Left ventricle myocardium inferior (tissue), 1 donor: ENCODE measurements around the gene GPR157. TPM values are rescaled to one million over a fixed set of nuclear protein-coding genes. Genes with fewer than 3 reads are reported as not detected.
A peak's percentile ranks its signal among the peaks of the same experiment; 100 is the strongest.

Experiments used
- DNase-seq: peaks from one replicate; pipeline ENCODE4 v3.0.0-alpha.2; 2020
- H3K27ac ChIP-seq: fragments of 200-600 bp; replicated peaks from 2 replicates; pipeline ENCODE4 v1.8.0; 2021
- H3K27me3 ChIP-seq: fragments of 200-600 bp; 2 replicates; pipeline ENCODE4 v1.8.0; 2021; ENCODE audit warnings: low read depth
- H3K36me3 ChIP-seq: fragments of 200-600 bp; 2 replicates; pipeline ENCODE4 v1.8.0; 2021
- H3K4me1 ChIP-seq: fragments of 200-600 bp; 2 replicates; pipeline ENCODE4 v1.8.0; 2021
- H3K4me3 ChIP-seq: fragments of 200-600 bp; 2 replicates; pipeline ENCODE4 v1.8.0; 2021; ENCODE audit warnings: mild to moderate bottlenecking, moderate library complexity
- H3K9me3 ChIP-seq: fragments of 200-600 bp; replicated peaks from 2 replicates; pipeline ENCODE4 v1.8.0; 2021
- CTCF ChIP-seq: fragments of 200-600 bp; IDR thresholded peaks from 2 replicates; pipeline ENCODE4 v1.8.0; 2021; ENCODE audit warnings: antibody characterized with exemption, mild to moderate bottlenecking, borderline replicate concordance
- intact Hi-C: fragments of 100-400 bp; cut with micrococcal nuclease; formaldehyde crosslinking; loops from one replicate; pipeline ENCODE4 v1.11.0; 2022
- total RNA-seq: library from RNA; stranded (reverse); fragmentation: NEBNext Ultra II Directional; extraction: Animal tissue kit (Norgen Biotek cat#: 25700); gene quantifications from one replicate; pipeline ENCODE4 v1.2.1, GENCODE V29; 2021
- donor health status: DM: no; HTN: yes; CAD: no; lungs with severe emphysema.

GPR157 gene
- total RNA-seq, 1 donor from 2014 or later, result 48.4 TPM

GRCh38 chr1:9087411-9088125 is 41.3 kb downstream of the GPR157 start:
- H3K4me1 ChIP-seq, result peaks cover 19% of the 10 kb centered on the region
- intact Hi-C loops, result no loop called here
- no peaks in the 10 kb centered on the region for H3K36me3 ChIP-seq
- no peaks in the 10 kb centered on the region for H3K9me3 ChIP-seq
- DNase-seq, result no peak
- TF ChIP-seq CTCF, result no peak
- H3K27ac ChIP-seq, result no peak overlapping the region
- H3K4me3 ChIP-seq, result no peak overlapping the region
- no peaks in the 10 kb centered on the region for H3K27me3 ChIP-seq

DNA sequence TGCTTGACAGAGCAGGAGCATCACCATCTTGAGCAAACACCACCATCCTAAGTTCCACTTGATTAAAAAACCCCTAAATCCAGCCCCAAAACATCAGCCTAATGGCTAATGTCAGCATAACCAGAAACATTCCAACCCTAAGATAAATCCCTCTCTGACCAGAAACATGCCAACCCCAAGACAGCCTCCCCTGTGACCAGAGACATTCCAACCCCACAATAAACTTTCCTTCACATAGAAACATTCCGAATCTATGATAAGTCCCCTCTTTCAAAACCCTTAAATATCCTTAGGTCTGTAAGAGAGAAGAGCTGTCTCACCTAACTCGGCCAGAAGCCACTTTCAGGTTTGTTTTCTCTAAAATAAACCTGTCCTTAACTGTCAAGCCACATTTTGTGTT is 42.1 kb downstream of the GPR157 start:
- intact Hi-C loops, result no loop called here
- H3K9me3 ChIP-seq, result no peaks in the 10 kb centered on the region
- H3K27ac ChIP-seq, result no peak overlapping the region
- H3K27me3 ChIP-seq, result no peaks in the 10 kb centered on the region
- no peak for TF ChIP-seq CTCF
- H3K36me3 ChIP-seq, result no peaks in the 10 kb centered on the region
- no peak for DNase-seq
- peaks cover 19% of the 10 kb centered on the region for H3K4me1 ChIP-seq
- H3K4me3 ChIP-seq, result no peak overlapping the region

- DNase-seq, result no peak
- H3K27ac ChIP-seq, result no peak overlapping the region
- intact Hi-C loops, result no loop called here
These were observed 42.9 kb downstream of the GPR157 start for GRCh38 chr1:9086045-9086444.

DNA sequence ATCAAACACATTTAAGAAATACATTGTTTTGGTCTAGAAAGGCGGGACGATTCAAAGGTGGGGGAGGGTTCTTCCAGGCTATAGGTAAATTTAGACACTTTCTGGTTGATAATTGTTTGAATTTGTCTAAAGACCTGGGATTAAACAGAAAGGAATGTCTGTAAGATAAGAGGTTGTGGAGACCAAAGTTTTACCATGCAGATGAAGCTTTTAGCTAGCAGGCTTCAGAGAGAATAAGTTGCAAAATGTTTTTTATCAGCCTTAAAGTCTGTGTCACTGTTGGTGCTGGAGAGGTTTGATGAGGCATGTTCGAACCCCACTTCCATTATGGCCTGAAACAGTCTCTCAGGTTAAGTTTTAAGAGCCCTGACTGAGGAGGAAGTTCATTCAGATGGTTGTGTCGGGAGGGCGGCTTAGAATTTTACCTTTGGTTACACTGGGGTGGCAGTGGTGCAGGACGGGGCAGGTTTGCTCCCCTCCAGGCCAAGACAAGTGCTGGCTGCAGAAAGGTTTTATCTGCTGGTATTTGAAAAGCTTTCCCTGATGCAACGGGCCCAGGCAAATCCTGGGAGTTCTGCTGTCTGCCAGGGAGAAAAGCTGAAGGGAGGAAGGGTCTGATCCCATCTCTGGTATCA is 43.5 kb downstream of the GPR157 start:
- Histone ChIP-seq H3K27ac (peak overlapping the region; percentile 56), H3K27me3 (no peaks in the 10 kb centered on the region), H3K9me3 (no peaks in the 10 kb centered on the region), H3K4me1 (peaks cover 19% of the 10 kb centered on the region), H3K36me3 (no peaks in the 10 kb centered on the region), H3K4me3 (no peak overlapping the region)
- no peak for DNase-seq
- no peak for TF ChIP-seq CTCF
- intact Hi-C loops, result no loop called here

More at GRCh38 chr1:9086045-9086444, 42.9 kb downstream of the GPR157 start:
- Histone ChIP-seq H3K4me3 (no peak overlapping the region), H3K36me3 (no peaks in the 10 kb centered on the region), H3K27me3 (no peaks in the 10 kb centered on the region), H3K4me1 (peaks cover 19% of the 10 kb centered on the region), H3K9me3 (no peaks in the 10 kb centered on the region)
- TF ChIP-seq CTCF, result no peak

- intact Hi-C loops, result no loop called here
- H3K27ac ChIP-seq, result peak overlapping the region; percentile 56
- no peak for TF ChIP-seq CTCF
- peaks cover 22% of the 10 kb centered on the region for H3K4me1 ChIP-seq
- no peaks in the 10 kb centered on the region for H3K27me3 ChIP-seq
- DNase-seq, result peak; percentile 72
- H3K4me3 ChIP-seq, result no peak overlapping the region
- no peaks in the 10 kb centered on the region for H3K9me3 ChIP-seq
- H3K36me3 ChIP-seq, result no peaks in the 10 kb centered on the region
These were observed 44.0 kb downstream of the GPR157 start for GRCh38 chr1:9084906-9085305.
